HG02642 (cell line): ENCODE data around the gene MYRFL.
"Not testable (repeated sequence)": the region's sequence is repeated elsewhere in the genome, so short reads cannot be mapped to it uniquely, and the experiment has no call there.

Source experiments
- ATAC-seq: cut with Tn5 transposase; IDR thresholded peaks from one replicate; pipeline ENCODE4 v1.9.1; 2021; ENCODE audit warnings: mild to moderate bottlenecking; ENCODE audit not compliant: unreplicated experiment, poor library complexity

Gene MYRFL

GRCh38 chr12:69840727-69841126 is 15.7 kb downstream of the MYRFL start:
- no peak for ATAC-seq

- no peak for ATAC-seq
These were observed 18.6 kb downstream of the MYRFL start for GRCh38 chr12:69843608-69844007.

- ATAC-seq, result no peak
These were observed 19.4 kb downstream of the MYRFL start for GRCh38 chr12:69844416-69844815.

- no peak for ATAC-seq
These were observed 19.8 kb downstream of the MYRFL start for GRCh38 chr12:69844836-69845235.

- no peak for ATAC-seq
These were observed 21.9 kb downstream of the MYRFL start for GRCh38 chr12:69846976-69847375.

- ATAC-seq, result no peak
These were observed 26.9 kb downstream of the MYRFL start for GRCh38 chr12:69851976-69852375.

- not testable (repeated sequence) for ATAC-seq
These were observed 28.3 kb downstream of the MYRFL start for GRCh38 chr12:69853176-69853961.

- no peak for ATAC-seq
These were observed 41.7 kb downstream of the MYRFL start for GRCh38 chr12:69866698-69867097.

GRCh38 chr12:69868695-69869094 is 43.7 kb downstream of the MYRFL start:
- no peak for ATAC-seq

- no peak for ATAC-seq
These were observed 47.8 kb downstream of the MYRFL start for GRCh38 chr12:69872804-69873203.

- ATAC-seq, result no peak
These were observed 48.4 kb downstream of the MYRFL start for GRCh38 chr12:69873429-69873828.

GRCh38 chr12:69874606-69875005 is 49.6 kb downstream of the MYRFL start:
- ATAC-seq, result no peak

- ATAC-seq, result no peak
These were observed 50.4 kb downstream of the MYRFL start for GRCh38 chr12:69875416-69875935.

- peak; percentile 97 for ATAC-seq
These were observed 54.3 kb downstream of the MYRFL start for GRCh38 chr12:69879007-69879960.

GRCh38 chr12:69880571-69880970 is 55.5 kb downstream of the MYRFL start:
- ATAC-seq, result no peak

GRCh38 chr12:69881771-69882170 is 56.7 kb downstream of the MYRFL start:
- ATAC-seq, result no peak

- no peak for ATAC-seq
These were observed 59.4 kb downstream of the MYRFL start for GRCh38 chr12:69884386-69884785.

- no peak for ATAC-seq
These were observed 60.6 kb downstream of the MYRFL start for GRCh38 chr12:69885658-69886057.

GRCh38 chr12:69886109-69886508 is 61.1 kb downstream of the MYRFL start:
- no peak for ATAC-seq

GRCh38 chr12:69886715-69887114 is 61.7 kb downstream of the MYRFL start:
- ATAC-seq, result no peak

GRCh38 chr12:69888901-69889300 is 63.9 kb downstream of the MYRFL start:
- no peak for ATAC-seq
